Thymus (tissue), 11 donors: ENCODE data around the gene CCDC188. TPM values are rescaled to one million over a fixed set of nuclear protein-coding genes. Genes with fewer than 3 reads are reported as not detected.

ENCODE experiments used
- DNase-seq, 9 donors: peaks; one replicate each; pipeline ENCODE4 v3.0.0-alpha.2; 2013; ENCODE audit warnings: low spot score in 9 of 9, low read depth in 6 of 9, missing footprints in 1 of 9
- H3K27ac ChIP-seq, 2 donors: one replicate each; pipeline ENCODE4 v1.5.1; 2013; ENCODE audit warnings: control low read depth in 1 of 2, low read depth in 1 of 2, low read length in 1 of 2, mild to moderate bottlenecking in 1 of 2, moderate library complexity in 1 of 2
- H3K27me3 ChIP-seq, 2 donors: one replicate each; pipeline ENCODE4 v1.5.1; 2013; ENCODE audit warnings: low read length in 1 of 2; ENCODE audit not compliant: control insufficient read depth in 2 of 2, insufficient read depth in 1 of 2
- H3K36me3 ChIP-seq, 2 donors: one replicate each; pipeline ENCODE4 v1.5.1; 2013; ENCODE audit warnings: low read length in 1 of 2, mild to moderate bottlenecking in 1 of 2, moderate library complexity in 1 of 2; ENCODE audit not compliant: control insufficient read depth in 2 of 2, insufficient read depth in 2 of 2
- H3K4me1 ChIP-seq, 2 donors: one replicate each; pipeline ENCODE4 v1.5.1; 2013; ENCODE audit warnings: low read length in 2 of 2; ENCODE audit not compliant: control insufficient read depth in 2 of 2, insufficient read depth in 2 of 2
- H3K4me3 ChIP-seq, 2 donors: one replicate each; pipeline ENCODE4 v1.5.1; 2013; ENCODE audit warnings: low read length in 2 of 2, control low read depth in 1 of 2, mild to moderate bottlenecking in 1 of 2
- H3K9me3 ChIP-seq, 2 donors: one replicate each; pipeline ENCODE4 v1.5.1; 2013; ENCODE audit warnings: low read length in 1 of 2, mild to moderate bottlenecking in 1 of 2; ENCODE audit not compliant: control insufficient read depth in 2 of 2, insufficient read depth in 1 of 2
- WGBS: extraction: QIAGEN DNeasy Blood & Tissue Kit; methylation state at CpG from one replicate; pipeline ENCODE4 v1.1.7; 2013; 5-methylcytosine and 5-hydroxymethylcytosine counted together
- polyA plus RNA-seq: library from polyadenylated mRNA; stranded (reverse); fragments of 200-250 nt; gene quantifications from one replicate; pipeline ENCODE4 v1.2.3, GENCODE V29; 2013
- total RNA-seq: library from RNA; stranded (reverse); fragments of 120-200 nt; gene quantifications from one replicate; pipeline ENCODE4 v1.2.4, GENCODE V29; 2013
- donor health status: healthy.

CCDC188 gene
- total and polyA plus RNA-seq, 2 donors, result 0.09 to 0.84 TPM

GRCh38 chr22:20139391-20140106 lies 11.3 kb downstream of the CCDC188 start:
- Histone ChIP-seq H3K9me3 (no peaks in the 10 kb centered on the region), H3K4me1 (peaks cover 0 to 7% of the 10 kb centered on the region in 2 donors), H3K27me3 (no peaks in the 10 kb centered on the region), H3K27ac (no peak overlapping the region), H3K36me3 (peaks cover 4 to 35% of the 10 kb centered on the region in 2 donors), H3K4me3 (no peak overlapping the region)
- 98% methylated on average over 36 of the region's 36 CpGs for WGBS
- no peak for DNase-seq

GRCh38 chr22:20138868-20139267 lies 12.0 kb downstream of the CCDC188 start:
- WGBS, result 90% methylated on average over 16 of the region's 16 CpGs
- H3K36me3 ChIP-seq, result peaks cover 4 to 31% of the 10 kb centered on the region in 2 donors
- H3K4me3 ChIP-seq, result no peak overlapping the region
- H3K4me1 ChIP-seq, result peaks cover 0 to 7% of the 10 kb centered on the region in 2 donors
- DNase-seq, result no peak
- no peak overlapping the region for H3K27ac ChIP-seq
- H3K9me3 ChIP-seq, result no peaks in the 10 kb centered on the region
- H3K27me3 ChIP-seq, result no peaks in the 10 kb centered on the region

GRCh38 chr22:20138417-20138738 lies 12.5 kb downstream of the CCDC188 start:
- no peaks in the 10 kb centered on the region for H3K9me3 ChIP-seq
- no peaks in the 10 kb centered on the region for H3K27me3 ChIP-seq
- no peak for DNase-seq
- H3K4me1 ChIP-seq, result peaks cover 0 to 7% of the 10 kb centered on the region in 2 donors
- H3K4me3 ChIP-seq, result no peak overlapping the region
- H3K36me3 ChIP-seq, result peaks cover 4 to 26% of the 10 kb centered on the region in 2 donors
- H3K27ac ChIP-seq, result no peak overlapping the region
- 94% methylated on average over 4 of the region's 4 CpGs for WGBS

- H3K4me1 ChIP-seq, result peaks cover 3 to 9% of the 10 kb centered on the region in 2 donors
- H3K4me3 ChIP-seq, result no peak overlapping the region
- peaks cover 4 to 22% of the 10 kb centered on the region in 2 donors for H3K36me3 ChIP-seq
- 53% methylated on average over 26 of the region's 26 CpGs for WGBS
- H3K27me3 ChIP-seq, result no peaks in the 10 kb centered on the region
- H3K27ac ChIP-seq, result no peak overlapping the region
- no peaks in the 10 kb centered on the region for H3K9me3 ChIP-seq
- no peak for DNase-seq
Measured at GRCh38 chr22:20137671-20138416, 13.0 kb downstream of the CCDC188 start.

- H3K27ac ChIP-seq, result no peak overlapping the region
- H3K4me3 ChIP-seq, result no peak overlapping the region
- H3K4me1 ChIP-seq, result peaks cover 9 to 16% of the 10 kb centered on the region in 2 donors
- DNase-seq, result no peak
- H3K27me3 ChIP-seq, result no peaks in the 10 kb centered on the region
- peaks cover 4 to 21% of the 10 kb centered on the region in 2 donors for H3K36me3 ChIP-seq
- 90% methylated on average over 13 of the region's 13 CpGs for WGBS
- no peaks in the 10 kb centered on the region for H3K9me3 ChIP-seq
Measured at GRCh38 chr22:20137113-20137512, 13.7 kb downstream of the CCDC188 start.

- Histone ChIP-seq H3K27me3 (no peaks in the 10 kb centered on the region), H3K27ac (no peak overlapping the region), H3K4me1 (peaks cover 10 to 17% of the 10 kb centered on the region in 2 donors), H3K36me3 (peaks cover 4 to 16% of the 10 kb centered on the region in 2 donors), H3K9me3 (no peaks in the 10 kb centered on the region), H3K4me3 (no peak overlapping the region)
- DNase-seq, result no peak
- 98% methylated on average over 5 of the region's 5 CpGs for WGBS
Measured at GRCh38 chr22:20136603-20136873, 14.3 kb downstream of the CCDC188 start.

GRCh38 chr22:20135806-20136602 lies 14.9 kb downstream of the CCDC188 start:
- Histone ChIP-seq H3K9me3 (no peaks in the 10 kb centered on the region), H3K36me3 (peaks cover 4 to 12% of the 10 kb centered on the region in 2 donors), H3K4me3 (no peak overlapping the region), H3K27ac (no peak overlapping the region), H3K27me3 (no peaks in the 10 kb centered on the region), H3K4me1 (peaks cover 10 to 17% of the 10 kb centered on the region in 2 donors)
- no peak for DNase-seq
- 95% methylated on average over 25 of the region's 25 CpGs for WGBS

GRCh38 chr22:20135265-20135664 lies 15.6 kb downstream of the CCDC188 start:
- peaks cover 4 to 12% of the 10 kb centered on the region in 2 donors for H3K36me3 ChIP-seq
- 96% methylated on average over 4 of the region's 4 CpGs for WGBS
- peaks cover 11 to 24% of the 10 kb centered on the region in 2 donors for H3K4me1 ChIP-seq
- no peaks in the 10 kb centered on the region for H3K9me3 ChIP-seq
- H3K27ac ChIP-seq, result no peak overlapping the region
- no peak overlapping the region for H3K4me3 ChIP-seq
- no peak for DNase-seq
- H3K27me3 ChIP-seq, result no peaks in the 10 kb centered on the region
